Suppressor macrophage treated with lipopolysaccharide for 1 hour (primary cell): ENCODE data around the gene SH3BP5.

ENCODE experiments used
- DNase-seq, 3 donors: peaks; one replicate each; pipeline ENCODE4 v3.0.0-alpha.2; 2020 to 2022

Gene SH3BP5

DNA sequence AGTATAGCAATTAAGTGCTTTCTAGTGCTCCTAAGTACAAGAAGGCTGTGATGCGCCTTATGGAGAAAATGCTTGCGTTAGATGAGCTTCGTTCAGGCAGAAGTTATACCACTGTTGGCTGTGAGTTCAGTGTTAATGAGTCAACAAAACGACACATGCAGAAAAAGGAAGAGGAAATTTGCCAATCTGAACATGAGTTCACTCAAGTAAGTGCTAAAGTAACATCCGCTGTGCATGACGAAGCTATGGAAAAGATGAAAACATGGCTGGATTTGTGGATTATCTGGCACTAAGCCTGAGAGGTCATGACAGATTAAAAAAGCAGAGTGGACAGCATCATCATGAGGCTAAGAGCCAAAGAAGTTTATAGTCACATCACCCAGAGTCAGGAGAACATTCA is 36.9 kb downstream of the SH3BP5 start:
- peak; percentile 87 to 99 (median 96) for DNase-seq

DNA sequence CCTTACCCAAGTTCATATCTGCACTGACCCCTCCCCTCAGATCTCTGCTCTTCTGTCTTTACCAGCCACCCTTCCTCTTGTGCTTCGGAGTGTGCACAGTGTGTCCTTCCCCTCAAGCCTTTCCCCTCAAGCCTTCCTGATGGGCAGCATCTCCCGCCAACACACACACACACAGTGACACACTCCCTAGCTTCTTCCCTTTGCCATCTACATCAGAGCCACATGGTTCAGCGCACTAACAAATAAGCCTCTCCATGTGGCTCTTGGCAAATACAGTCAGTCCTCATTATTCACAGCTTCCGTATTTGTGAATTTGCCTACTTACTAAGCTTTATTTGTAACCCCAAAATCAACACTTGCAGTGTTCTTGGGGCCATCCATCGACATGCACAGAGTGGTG is 37.5 kb downstream of the SH3BP5 start:
- peak; percentile 91 to 95 (median 94) for DNase-seq

DNA sequence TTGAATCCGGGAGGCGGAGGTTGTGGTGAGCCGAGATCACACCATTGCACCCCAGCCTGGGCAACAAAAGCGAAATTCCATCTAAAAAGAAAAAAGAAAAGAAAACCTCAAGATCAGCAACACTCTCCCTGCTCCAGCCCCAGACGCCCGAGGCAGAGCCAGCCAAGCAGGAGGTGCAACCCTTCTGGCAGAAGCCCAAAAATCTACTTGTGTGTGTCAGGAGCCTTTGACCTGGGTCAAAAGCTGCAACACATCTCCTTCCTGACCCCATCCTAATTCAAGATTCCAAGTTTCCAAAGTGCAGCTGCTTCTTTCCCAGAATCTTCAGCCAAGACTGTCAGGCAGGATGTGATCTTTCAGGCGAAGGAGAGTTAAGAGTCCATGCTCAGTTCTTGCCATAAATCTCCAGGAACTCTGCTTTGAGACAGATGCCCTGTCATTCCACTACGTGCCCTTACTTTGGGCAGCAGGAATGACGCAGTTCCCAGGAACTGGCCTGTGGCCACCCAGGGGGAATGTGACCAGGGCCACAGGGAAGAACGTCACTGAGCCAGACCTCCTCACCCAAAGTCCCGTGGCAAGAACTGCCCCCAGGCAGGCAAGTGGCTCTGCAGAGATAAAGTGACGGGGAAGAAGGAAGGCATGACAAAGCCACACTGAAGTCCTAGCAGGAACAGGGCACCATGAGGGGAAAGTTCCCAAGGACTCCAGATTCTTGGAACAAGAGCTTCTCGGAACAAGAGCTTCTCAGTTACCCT is 39.4 kb downstream of the SH3BP5 start:
- DNase-seq, result peak in 2 of 3 donors; percentile 66 to 68

DNA sequence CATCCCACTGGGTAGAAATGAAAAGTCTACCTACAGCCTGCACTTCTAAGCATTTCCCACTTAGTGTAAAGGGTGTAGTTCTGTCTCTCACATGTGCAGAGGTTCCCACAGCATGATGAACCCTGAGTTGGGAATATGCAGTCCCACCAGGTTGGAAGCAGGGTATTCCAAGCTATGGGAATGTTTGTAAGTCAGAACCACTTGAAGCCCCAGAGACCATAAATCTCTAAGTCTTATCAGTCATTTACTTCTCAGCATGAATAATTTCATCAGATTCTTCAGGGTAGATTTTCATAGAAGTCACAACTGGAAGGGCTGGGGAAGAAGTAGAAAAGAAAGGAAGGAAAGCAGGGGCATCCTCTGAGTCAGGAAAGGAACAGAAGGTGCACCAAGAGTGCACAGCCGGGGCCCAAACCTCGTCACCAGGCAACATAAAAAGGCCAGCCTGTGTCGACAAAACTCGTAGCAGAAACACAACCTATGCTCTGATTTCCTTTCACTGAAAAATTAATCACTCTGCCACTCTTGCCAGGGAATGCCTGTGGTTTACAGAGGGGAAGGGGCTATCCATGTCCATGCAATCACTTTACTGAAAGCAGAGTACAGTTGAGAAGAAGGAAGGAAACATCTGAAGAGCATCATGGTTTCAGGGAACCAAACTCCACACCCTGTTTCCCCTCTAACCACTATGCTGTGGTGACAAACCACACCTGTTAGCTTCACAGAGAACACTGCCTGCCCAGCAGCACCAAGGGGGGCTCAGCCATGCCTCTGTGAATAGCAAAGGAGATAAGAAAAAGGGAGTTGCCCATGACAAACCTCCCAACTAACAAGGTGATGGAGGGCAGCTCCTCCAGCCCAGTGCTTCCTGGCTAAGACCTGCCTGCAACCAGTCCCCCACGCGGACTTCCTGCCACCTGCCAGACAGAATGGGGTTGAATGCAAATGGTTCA is 40.5 kb downstream of the SH3BP5 start:
- peak; percentile 60 to 80 (median 65) for DNase-seq

DNA sequence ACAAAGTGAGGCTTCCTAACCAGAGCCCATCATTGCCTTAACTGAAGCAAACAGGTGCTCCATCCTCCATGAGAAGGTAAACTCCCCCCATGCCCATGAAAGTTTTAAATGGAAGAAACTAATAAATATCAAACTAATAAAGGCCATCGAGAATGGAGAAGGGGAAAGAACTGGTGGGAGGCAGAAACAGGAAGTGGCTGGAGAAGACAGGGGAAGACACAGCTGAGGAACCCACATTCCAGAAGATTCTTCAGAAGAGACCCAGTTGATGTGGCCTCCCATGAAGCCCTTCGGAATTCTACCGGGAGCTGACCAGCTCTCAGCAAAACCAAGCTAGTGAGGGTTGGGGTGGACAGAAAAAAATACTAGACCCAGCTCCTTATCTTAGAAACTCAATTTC is 41.6 kb downstream of the SH3BP5 start:
- peak; percentile 50 to 56 (median 54) for DNase-seq

DNA sequence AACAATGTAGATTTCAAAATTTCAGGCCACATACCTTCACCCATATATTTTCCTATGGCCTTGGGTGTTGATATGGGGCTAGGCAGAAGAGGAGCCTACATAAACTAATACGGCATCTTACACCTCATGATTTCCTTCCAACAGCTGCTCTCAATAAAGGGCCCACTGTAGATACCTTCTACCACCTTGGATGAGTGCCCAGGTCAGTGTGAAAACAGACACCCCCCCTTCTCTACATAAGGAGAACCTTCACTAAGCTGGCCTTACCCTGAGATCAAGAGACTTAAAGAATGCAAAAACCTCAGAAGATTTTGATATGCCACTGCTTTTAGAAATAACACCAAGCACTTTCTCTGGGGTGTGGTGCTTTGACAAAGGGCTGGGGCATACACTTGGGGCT is 42.7 kb downstream of the SH3BP5 start:
- DNase-seq, result no peak

DNA sequence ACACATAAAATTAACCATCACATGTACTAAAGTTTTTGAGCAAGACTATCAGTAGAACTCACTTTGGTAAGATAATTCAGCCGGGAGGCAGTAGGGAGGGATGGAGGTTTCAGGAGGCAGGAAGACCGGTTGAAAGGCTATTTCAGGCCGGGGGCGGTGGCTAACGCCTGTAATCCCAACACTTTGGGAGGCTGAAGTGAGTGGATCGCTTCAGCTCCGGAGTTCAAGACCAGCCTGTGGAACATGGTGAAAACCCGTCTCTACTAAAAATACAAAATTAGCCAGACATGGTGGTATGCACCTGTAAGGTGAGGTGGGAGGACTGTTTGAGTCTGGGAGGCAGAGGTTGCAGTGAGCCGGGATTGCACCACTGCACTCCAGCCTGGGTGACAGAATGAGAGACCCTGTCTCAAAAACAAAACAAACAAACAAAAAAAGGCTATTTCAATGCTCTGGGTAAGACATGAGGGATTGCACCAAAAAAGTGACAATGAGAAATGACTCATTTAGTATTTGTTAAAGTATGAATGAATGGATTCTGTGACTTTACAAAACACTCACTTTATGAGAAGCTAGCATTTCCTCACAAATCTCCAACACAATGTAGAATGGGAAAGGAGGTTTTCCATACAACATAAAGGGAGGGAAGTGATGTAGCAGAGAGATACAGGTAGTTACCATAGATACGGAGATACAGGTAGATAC is 43.9 kb downstream of the SH3BP5 start:
- DNase-seq, result peak; percentile 32 to 78 (median 65)

DNA sequence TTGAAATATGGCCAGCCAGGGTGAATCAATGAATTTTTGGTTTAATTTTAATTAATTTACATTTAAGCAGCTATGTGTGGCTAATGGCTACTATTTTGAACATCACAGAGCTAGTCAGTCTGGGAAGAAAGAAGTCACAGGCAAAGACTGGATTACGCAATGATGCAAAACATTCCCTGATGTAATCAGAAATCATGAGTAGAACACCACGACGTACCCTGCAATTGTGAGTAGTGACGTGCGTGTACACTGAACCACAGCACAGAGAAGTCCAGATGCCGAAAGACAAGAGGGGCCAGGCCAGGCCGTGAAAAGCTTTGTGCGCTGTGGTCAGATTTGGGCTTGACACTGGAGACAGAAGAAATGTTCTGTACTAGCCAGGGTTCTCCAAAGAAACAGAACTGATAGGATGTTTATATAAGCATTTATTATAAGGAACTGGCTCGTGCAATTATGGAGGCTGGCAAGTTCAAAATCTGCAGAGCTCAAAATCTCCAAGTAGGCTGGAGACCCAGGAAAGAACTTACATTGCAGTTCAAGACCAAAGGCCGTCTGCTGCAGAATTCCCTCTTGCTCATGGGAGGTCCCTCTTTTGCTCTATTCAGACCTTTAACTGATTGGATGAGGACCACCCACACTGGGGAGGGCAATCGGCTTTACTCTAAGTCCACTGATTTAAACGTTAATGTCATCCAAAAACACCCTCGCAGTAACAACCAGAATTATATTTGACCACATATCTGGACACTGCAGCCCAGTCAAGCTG is 44.6 kb downstream of the SH3BP5 start:
- DNase-seq, result peak; percentile 89 to 98 (median 97)

DNA sequence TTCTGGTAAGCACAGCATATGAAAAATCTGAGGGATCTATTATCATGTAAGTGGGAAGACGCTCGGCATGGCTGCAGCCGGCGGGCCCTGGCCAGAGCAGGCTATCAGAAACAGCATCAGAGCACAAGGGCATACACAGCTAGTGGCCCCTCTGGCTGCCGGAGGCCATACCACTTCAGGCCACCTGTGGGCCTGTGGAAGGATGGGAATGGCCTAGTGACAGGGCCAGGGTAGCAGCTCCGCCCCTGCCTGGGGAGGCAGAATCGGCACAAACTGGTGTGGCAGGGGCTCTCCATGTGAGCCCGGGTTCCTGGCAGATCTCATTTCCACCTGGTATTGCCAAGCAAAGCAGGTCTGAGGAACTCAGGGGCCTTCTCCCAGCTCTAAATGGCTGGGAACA is 46.4 kb downstream of the SH3BP5 start:
- no peak for DNase-seq

DNA sequence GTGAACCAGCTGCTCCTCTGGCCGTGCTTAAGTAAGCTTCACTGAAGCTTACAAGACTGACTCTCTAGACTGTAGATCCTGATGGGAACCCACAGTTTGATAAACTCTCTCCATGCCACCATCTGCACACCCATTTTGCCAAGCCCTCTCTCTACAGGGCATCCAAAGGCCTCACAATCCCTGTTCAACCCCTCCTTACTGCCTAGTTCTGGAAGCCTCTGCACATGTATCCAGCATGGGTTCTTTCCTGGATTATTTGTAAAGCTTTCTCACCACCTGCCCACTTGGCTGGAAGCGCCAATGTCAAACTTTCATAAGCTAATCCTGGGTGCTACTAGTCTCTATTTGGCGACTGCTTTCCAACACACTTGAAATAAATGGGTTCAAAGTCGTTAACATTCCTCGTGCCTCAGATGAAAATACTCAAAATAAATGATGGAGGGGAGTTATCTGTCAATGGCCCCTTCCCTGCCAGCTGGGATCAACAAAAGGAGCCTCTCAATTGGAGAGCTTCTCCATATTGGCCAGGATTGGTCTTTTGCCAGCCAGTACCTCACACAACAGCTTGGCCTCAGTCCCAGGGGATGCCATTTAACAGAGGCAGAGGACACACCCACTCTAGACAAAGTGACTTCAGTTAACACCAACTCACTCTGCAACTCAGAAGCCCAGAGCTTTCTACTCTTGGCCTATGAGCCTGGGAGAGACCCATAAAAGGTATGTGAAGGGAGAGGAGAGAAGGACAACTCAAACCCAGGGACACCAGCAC is 48.1 kb downstream of the SH3BP5 start:
- no peak for DNase-seq

DNA sequence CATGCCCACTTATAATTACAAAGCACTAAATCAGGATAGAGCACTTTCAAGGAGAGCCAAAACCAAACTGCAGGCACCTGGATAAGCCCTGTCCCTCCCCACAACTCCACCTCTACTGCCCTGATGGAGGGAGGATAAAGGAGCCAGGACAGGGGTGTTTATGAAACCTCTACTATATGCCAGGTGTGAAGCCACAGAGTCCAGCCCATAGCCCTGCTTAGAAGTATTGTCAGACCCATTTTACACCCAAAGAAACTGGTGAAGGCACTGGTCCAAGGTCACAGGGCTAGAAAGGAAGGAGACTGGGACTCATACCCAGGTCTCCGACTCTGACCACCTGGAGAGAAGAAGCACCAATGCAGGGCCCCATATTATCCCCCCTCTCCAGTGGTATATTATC is 48.7 kb downstream of the SH3BP5 start:
- DNase-seq, result no peak

DNA sequence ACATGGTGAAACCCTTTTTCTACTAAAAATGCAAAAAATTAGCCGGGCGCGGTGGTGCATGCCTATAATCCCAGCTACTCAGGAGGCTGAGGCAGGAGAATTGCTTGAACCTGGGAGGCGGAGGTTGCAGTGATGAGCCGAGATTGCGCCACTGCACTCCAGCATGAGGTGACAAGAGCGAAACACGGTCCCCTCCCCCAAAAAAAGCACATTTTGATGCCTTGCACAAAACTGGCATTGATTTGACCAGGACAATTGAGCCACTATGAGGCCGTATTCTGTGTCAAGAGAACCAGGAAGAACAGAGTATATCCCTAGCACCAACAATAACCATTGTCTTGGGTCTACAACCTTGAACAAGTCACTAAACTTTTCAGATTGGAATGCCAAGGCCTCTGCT is 50.6 kb downstream of the SH3BP5 start:
- no peak for DNase-seq

DNA sequence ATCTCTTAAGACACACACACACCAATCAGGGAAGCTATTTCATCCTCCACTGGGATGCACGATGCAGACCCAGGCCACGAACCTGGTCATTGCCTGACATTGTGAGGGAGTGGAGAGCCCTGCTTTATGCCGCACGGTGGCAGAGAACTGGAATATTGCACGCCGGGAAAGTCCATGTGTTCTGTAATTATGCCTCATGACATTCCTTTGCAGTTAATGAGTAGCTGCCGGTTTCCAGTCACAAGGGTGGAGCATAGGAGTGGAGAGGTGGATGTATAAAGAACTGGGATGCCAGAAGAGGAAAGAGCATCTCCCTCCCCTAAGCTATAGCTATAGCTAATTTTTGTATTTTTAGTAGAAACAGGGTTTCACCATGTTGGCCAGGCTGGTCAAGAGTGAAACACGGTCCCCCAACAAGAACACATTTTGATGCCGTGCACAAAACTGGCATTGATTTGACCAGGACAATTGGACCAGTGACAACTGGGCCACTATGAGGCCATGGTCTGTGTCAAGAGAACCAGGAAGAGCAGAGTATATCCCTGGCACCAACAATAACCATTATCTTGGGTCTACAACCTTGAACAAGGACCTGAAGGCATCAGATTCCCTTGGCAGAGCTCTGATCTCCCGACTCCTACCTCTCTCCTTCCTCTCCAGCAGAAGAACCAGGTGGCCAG is 51.4 kb downstream of the SH3BP5 start:
- DNase-seq, result no peak

DNA sequence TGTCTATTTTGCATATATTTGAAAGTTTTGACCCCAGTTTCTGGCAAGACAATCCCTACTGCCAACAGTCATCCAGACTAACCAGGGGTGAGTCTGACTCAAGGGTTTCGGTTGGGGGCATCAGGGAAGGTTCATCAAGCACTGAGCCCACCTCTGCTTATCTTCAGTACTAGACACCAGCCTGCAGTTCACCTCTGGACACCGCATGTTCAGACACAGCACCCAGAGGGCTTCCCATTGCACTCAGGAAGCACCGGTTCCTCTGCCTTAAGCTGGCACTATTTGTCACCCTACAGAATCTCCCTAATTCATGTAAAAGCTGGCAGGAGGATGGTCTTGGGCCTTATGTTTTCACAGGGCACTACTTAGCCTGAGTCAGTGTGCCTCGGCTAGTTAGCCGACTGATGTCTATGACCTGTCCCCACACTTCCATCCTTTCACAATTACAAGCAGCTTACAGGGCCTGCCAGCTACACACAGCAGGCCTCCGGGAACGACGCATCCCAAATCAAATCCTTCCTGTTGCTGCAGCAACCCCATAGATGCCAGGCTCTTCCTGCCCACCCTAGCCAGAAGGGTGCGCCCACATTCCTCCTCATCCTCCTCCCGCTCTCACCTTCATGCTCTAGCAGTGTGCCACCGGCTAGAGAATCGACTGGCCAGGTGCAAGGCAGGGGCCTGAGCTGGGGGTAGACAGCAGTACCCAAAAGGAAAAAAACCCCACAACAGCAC is 52.5 kb downstream of the SH3BP5 start:
- peak; percentile 51 to 62 (median 54) for DNase-seq

DNA sequence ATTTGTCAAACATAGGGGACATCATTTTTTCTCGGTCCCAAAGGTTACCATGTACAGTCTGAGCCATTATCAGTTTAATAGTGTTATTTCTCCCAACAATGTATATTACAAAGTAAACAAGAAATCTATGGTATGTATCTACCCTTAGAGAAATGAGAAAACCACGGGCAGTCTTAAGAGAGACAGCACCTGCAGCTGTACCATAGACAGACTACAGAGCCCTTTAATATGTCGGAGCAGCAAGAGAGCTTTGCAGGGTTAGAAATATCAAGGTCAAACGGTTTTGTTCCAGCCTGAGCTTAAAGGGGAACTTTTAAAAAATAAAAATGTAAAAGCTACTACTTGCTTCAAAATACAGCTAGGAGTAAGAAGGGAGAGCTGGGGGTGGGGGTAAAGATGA is 53.2 kb downstream of the SH3BP5 start:
- DNase-seq, result no peak

DNA sequence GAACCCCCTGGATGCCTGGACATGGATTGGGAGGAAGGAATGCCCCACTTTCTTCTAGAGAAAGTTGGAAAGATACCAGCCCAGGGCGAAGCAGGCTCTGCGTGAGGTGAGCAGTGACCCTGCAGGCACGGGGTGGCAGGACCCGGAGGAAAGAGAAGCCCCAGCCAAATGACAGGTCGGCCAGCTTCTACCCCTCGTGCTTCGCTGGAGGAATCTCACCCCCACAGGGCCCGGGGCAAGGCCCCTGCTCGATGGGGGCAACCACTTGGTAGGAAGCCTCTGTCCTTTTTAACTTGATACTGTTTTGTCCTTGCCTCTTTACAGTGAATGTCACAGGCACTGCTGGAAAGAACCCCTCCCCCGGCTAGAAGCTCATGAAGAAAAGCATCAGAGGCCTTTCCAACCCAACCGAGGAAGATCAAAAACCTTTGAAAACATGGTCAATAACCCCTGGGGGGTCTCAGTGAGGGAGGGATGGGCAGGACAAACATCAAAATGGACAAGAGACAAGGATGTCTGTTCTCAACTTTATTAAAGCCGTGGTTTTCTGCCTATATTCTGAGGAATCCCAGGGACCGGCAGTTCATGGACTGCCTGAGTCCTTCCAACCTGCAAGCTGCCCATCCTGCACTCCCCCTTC is 54.4 kb downstream of the SH3BP5 start:
- DNase-seq, result no peak

DNA sequence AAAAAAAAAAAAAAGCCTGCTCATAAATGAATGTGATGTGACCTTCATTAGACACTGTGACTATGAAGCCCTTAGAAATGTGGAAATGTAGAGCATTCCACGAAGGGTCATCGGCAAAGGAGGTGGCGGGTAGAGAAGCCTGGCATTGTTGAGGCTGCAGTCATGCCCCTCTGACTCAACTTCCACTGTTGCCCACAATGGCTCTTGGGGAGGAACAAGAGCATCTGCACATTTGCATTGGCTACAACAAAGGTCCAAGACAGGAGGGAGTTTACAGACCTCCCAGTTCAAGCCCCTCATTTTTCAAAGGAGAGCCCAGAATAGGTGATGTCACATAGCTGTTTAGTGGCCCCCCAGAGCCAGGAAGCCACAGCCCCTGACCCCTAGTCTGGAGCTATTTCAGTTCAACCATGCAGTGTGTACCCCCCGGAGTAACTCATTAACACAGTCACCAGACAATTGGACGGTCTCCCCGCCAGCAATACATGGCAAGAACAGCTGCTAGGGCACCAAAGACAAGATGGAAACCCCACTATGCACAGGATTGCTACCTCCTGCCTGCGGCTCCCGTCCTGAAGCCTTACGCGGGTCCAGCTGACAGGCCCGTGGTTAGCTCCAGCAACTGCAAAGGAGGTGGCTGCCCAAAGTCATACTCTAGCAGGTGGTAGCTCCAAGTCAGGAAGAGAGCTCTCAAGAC is 56.2 kb downstream of the SH3BP5 start:
- DNase-seq, result peak; percentile 86 to 92 (median 89)

DNA sequence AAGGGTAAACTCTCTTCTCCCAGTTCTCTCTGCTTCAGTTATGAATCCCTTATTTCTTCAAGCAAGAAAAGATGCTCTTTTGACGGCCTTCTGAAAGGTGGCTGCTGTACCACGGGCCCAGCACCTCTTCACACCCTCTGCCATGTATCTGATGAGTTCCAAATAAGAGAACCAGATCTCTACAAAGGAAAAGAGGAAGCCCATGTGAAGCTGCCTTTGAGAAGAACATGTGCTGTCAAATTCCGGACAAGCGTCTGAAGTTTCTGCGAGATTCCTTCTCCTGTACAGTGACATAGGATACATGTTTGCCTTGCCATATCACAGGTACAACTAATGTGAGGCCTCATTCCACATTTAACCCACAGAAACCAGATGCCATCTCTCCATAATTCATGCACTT is 59.2 kb downstream of the SH3BP5 start:
- DNase-seq, result peak; percentile 51 to 64 (median 61)
